K562 (cell line): Measurements from ENCODE around the gene PRR16. TPM values are rescaled to one million over a fixed set of nuclear protein-coding genes. Genes with fewer than 3 reads are reported as not detected.
A peak's percentile ranks its signal among the peaks of the same experiment; 100 is the strongest.

Experiments used
- ATAC-seq: fragments of 200-7000 bp; cut with Tn5 transposase; 3 replicates; pipeline ENCODE4 v1.9.1; 2020; ENCODE audit warnings: moderate library complexity
- BruUV-seq: library from RNA; stranded (reverse); fragments of 400-500 nt; replicated peaks from 2 replicates; lab custom pipeline; 2021; lab: Mats Ljungman, UMichigan
- CTCF ChIA-PET: fragments of 300-600 bp; formaldehyde crosslinking; extraction: SDS; loops from one replicate; lab custom pipeline; 2021; ENCODE audit warnings: low intra/inter-chr PET ratio; lab: Yijun Ruan, JAX
- POLR2A ChIA-PET: fragments of 300-600, 350-650 bp; sonication (Branson Sonifier 250); formaldehyde crosslinking; extraction: SDS; loops from one replicate; lab custom pipeline; 2021; ENCODE audit warnings: antibody characterized with exemption, inconsistent platforms; lab: Yijun Ruan, JAX
- DNase-seq, 4 experiments: peaks; one replicate each; pipeline versions ENCODE4 v3.0.0 to v3.0.0-alpha.2; 2011 to 2018; ENCODE audit warnings: low spot score in 3 of 4, mixed read lengths in 3 of 4; ENCODE audit errors: extremely low read depth in 1 of 4
- FAIRE-seq: peaks from 2 replicates; lab custom pipeline; 2011; peaks lifted over from hg19 to GRCh38; lab: Jason Lieb, UNC
- H2AFZ ChIP-seq: 2 replicates; pipeline ENCODE4 v1.6.0; 2011; ENCODE audit warnings: low read depth, low read length, control low read depth, inconsistent platforms
- H3K27ac ChIP-seq: fragments of 200-600 bp; 3 replicates; pipeline ENCODE4 v1.8.0; 2011; ENCODE audit warnings: low read depth, mild to moderate bottlenecking, control low read depth, inconsistent platforms, low read length, moderate library complexity, mixed read lengths; ENCODE audit errors: extremely low read depth
- H3K27me3 ChIP-seq, 2 experiments: fragments of 300-600 bp in 1 of 2; 2 replicates in 1 of 2; 3 replicates in 1 of 2; pipeline versions ENCODE4 v1.6.0 to v1.8.0; 2011; ENCODE audit warnings: inconsistent platforms in 2 of 2, low read length in 2 of 2, mild to moderate bottlenecking in 1 of 2, mixed read lengths in 1 of 2, moderate library complexity in 1 of 2; ENCODE audit not compliant: control insufficient read depth in 2 of 2, insufficient read depth in 2 of 2
- H3K36me3 ChIP-seq: fragments of 300-600 bp; 3 replicates; pipeline ENCODE4 v1.8.0; 2011; ENCODE audit warnings: mild to moderate bottlenecking, low read length, inconsistent platforms; ENCODE audit not compliant: control insufficient read depth, insufficient read depth
- H3K4me1 ChIP-seq, 2 experiments: fragments of 200-600 bp in 1 of 2; replicated peaks in 1 of 2; 2 replicates in 1 of 2; 3 replicates in 1 of 2; pipeline versions ENCODE4 v1.5.1 to v1.8.0; 2011; ENCODE audit warnings: inconsistent platforms in 2 of 2, low read length in 2 of 2, mild to moderate bottlenecking in 1 of 2, mixed read lengths in 1 of 2, moderate library complexity in 1 of 2; ENCODE audit not compliant: control insufficient read depth in 2 of 2, insufficient read depth in 2 of 2
- H3K4me2 ChIP-seq: 2 replicates; pipeline ENCODE4 v1.6.1; 2011; ENCODE audit warnings: low read length, control low read depth, inconsistent platforms, mixed read lengths; ENCODE audit not compliant: insufficient read depth
- H3K4me3 ChIP-seq: fragments of 200-600 bp; sonication (generic), shearing (Covaris generic); 2 replicates; pipeline ENCODE4 v1.5.1; 2016; ENCODE audit warnings: control low read depth, inconsistent platforms
- H3K79me2 ChIP-seq: fragments of 200-600 bp; 3 replicates; pipeline ENCODE4 v1.8.0; 2011; ENCODE audit warnings: low read length, inconsistent platforms; ENCODE audit not compliant: control insufficient read depth, insufficient read depth
- H3K9ac ChIP-seq, 2 experiments: 2 replicates each; pipeline versions ENCODE4 v1.6.0 to v1.6.1; 2011; ENCODE audit warnings: low read depth in 2 of 2, low read length in 2 of 2, control low read depth in 1 of 2, inconsistent platforms in 1 of 2, mild to moderate bottlenecking in 1 of 2, mixed read lengths in 1 of 2; ENCODE audit not compliant: insufficient read depth in 1 of 2
- H3K9me1 ChIP-seq: one replicate; pipeline ENCODE4 v1.6.0; 2011; ENCODE audit warnings: inconsistent platforms, mild to moderate bottlenecking, low read length, moderate library complexity; ENCODE audit not compliant: control insufficient read depth, insufficient read depth
- H3K9me3 ChIP-seq: replicated peaks from 2 replicates; pipeline ENCODE4 v1.5.1; 2011; ENCODE audit warnings: low read depth, low read length, inconsistent platforms; ENCODE audit not compliant: control insufficient read depth, insufficient read depth
- H4K20me1 ChIP-seq: replicated peaks from 2 replicates; pipeline ENCODE4 v1.6.1; 2011; ENCODE audit warnings: low read length, inconsistent platforms, mixed read lengths; ENCODE audit not compliant: control insufficient read depth, insufficient read depth
- HIVEP1 ChIP-seq: fragments of 250-450 bp; sonication (Bioruptor Pico); IDR thresholded peaks from 2 replicates; pipeline ENCODE4 v1.4.0; 2020; ENCODE audit warnings: mild to moderate bottlenecking
- MTA1 ChIP-seq: fragments of 450-650 bp; IDR thresholded peaks from 2 replicates; pipeline ENCODE4 v1.6.1; 2017; ENCODE audit warnings: borderline replicate concordance
- MYNN ChIP-seq, 2 experiments: sonication (generic); formaldehyde crosslinking in 1 of 2; IDR thresholded peaks; 2 replicates each; pipeline versions ENCODE4 v1.5.0 to v1.6.1; 2016 to 2020; ENCODE audit warnings: antibody characterized with exemption in 1 of 2, missing genetic modification reagents in 1 of 2
- WGBS: fragments of 100-300 bp; shearing (Covaris generic); methylation state at CpG from one replicate; pipeline ENCODE4 v1.1.6; 2016; ENCODE audit warnings: low coverage, mixed read lengths; ENCODE audit not compliant: insufficient coverage; ENCODE audit errors: missing lambda C conversion rate; 5-methylcytosine and 5-hydroxymethylcytosine counted together
- in situ Hi-C: fragments of 300-500 bp; cut with MboI; formaldehyde crosslinking; loops from 4 replicates; pipeline ENCODE4 v1.15.0; 2018; ENCODE audit warnings: inconsistent platforms, mixed read lengths
- intact Hi-C: fragments of 100-400 bp; cut with micrococcal nuclease; formaldehyde crosslinking; loops from 2 replicates; pipeline ENCODE4 v1.14.2; 2022
- polyA plus RNA-seq, 8 experiments: library from polyadenylated mRNA; depleted of rRNA in 4 of 8; stranded (reverse) in 5 of 8; unstranded in 3 of 8; fragments of >200 nt; fragmentation: Nextera tagmentation in 2 of 8; fragmentation: Illumina TruSeq in 1 of 8; extraction: Ambion mirVana in 2 of 8; extraction: Trizol in 1 of 8; gene quantifications; 2 replicates each; pipeline versions ENCODE4 v1.2.1 to v1.2.3, GENCODE V29; 2011 to 2014; ENCODE audit warnings: inconsistent platforms in 1 of 8, missing spikeins in 1 of 8
- total RNA-seq, 7 experiments: library from RNA; depleted of rRNA in 6 of 7; stranded (reverse); fragments of >200 nt in 6 of 7; fragmentation: Illumina TruSeq in 2 of 7; extraction: Trizol in 2 of 7; gene quantifications; 2 replicates each; pipeline versions ENCODE4 v1.2.1 to v1.2.3, GENCODE V29; 2011 to 2021; ENCODE audit warnings: low replicate concordance in 1 of 7
- TF ChIP-seq, protein P1 (sequence below): IDR thresholded peaks from 2 replicates; pipeline ENCODE4 v1.6.1; 2016; ENCODE audit warnings: missing genetic modification characterization, missing compliant biosample characterization
- TF ChIP-seq, protein P2 (sequence below): fragments of 250-450 bp; sonication (Bioruptor Pico); IDR thresholded peaks from 2 replicates; pipeline ENCODE4 v1.5.1; 2021; ENCODE audit warnings: mild to moderate bottlenecking

Gene PRR16
- total and polyA plus RNA-seq, 9 of the 15 experiments (the other 6 are each of a cell fraction or from before 2014, with no cell fraction given): 0.61 to 10.1 (median 3.3) TPM

DNA sequence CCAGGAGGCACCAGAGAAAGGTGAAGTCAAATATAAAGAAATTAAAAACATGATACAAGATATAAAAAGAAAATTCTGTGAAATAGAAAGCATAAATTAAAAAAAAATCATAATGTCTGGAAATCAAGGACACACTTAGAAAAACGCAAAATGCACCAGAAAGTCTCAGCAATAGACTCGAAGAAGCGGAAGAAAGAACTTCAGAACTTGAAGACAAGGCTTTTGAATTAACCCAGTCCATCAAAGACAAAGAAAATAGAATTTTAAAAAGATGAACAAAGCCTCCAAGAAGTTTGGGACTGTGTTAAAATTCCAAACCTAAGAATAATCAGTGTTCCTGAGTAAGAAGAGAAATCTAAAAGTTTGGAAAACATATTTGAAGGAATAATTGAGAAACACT is 168.3 kb downstream of the PRR16 start:
- in situ Hi-C loops: no loop called here
- no peaks in the 10 kb centered on the region for H3K4me1 ChIP-seq
- no peaks in the 10 kb centered on the region for H3K27me3 ChIP-seq
- TF ChIP-seq, protein P1, sequence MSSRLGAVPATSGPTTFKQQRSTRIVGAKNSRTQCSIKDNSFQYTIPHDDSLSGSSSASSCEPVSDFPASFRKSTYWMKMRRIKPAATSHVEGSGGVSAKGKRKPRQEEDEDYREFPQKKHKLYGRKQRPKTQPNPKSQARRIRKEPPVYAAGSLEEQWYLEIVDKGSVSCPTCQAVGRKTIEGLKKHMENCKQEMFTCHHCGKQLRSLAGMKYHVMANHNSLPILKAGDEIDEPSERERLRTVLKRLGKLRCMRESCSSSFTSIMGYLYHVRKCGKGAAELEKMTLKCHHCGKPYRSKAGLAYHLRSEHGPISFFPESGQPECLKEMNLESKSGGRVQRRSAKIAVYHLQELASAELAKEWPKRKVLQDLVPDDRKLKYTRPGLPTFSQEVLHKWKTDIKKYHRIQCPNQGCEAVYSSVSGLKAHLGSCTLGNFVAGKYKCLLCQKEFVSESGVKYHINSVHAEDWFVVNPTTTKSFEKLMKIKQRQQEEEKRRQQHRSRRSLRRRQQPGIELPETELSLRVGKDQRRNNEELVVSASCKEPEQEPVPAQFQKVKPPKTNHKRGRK (tag): peak; percentile 68
- TF ChIP-seq MYNN (IDR thresholded peaks at IDR 0.05): no peak
- no peak for TF ChIP-seq MYNN (CRISPR knock-in tag; IDR thresholded peaks at IDR 0.05)
- no peak for TF ChIP-seq HIVEP1 (CRISPR knock-in tag)
- TF ChIP-seq MTA1: no peak
- TF ChIP-seq, protein P2, sequence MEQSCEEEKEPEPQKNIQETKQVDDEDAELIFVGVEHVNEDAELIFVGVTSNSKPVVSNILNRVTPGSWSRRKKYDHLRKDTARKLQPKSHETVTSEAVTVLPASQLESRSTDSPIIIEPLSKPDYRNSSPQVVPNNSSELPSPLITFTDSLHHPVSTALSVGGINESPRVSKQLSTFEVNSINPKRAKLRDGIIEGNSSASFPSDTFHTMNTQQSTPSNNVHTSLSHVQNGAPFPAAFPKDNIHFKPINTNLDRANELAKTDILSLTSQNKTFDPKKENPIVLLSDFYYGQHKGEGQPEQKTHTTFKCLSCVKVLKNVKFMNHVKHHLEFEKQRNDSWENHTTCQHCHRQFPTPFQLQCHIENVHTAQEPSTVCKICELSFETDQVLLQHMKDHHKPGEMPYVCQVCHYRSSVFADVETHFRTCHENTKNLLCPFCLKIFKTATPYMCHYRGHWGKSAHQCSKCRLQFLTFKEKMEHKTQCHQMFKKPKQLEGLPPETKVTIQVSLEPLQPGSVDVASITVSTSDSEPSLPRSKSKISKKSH (CRISPR knock-in tag): no peak
- no peaks in the 10 kb centered on the region for H3K36me3 ChIP-seq
- 0 out of 2 replicates have a peak, but pooled peaks cover 3% of the 10 kb centered on the region for H3K9me3 ChIP-seq
- CTCF ChIA-PET: no interaction called here
- DNase-seq: no peak
- no peak overlapping the region for H3K27ac ChIP-seq
- H3K4me2 ChIP-seq: no peak overlapping the region
- no peak for FAIRE-seq
- H3K9ac ChIP-seq: no peak overlapping the region
- intact Hi-C loops: no loop called here
- H3K9me1 ChIP-seq: no peaks in the 10 kb centered on the region
- WGBS: 31% methylated on average over 3 of the region's 3 CpGs
- no peak overlapping the region for H2AFZ ChIP-seq
- POLR2A ChIA-PET: no interaction called here
- no peaks in the 10 kb centered on the region for H3K79me2 ChIP-seq
- no TSS peak for BruUV-seq
- H4K20me1 ChIP-seq: no peaks in the 10 kb centered on the region
- ATAC-seq: no peak
- H3K4me3 ChIP-seq: no peak overlapping the region
